GOT3 (cell line): ENCODE results near the gene BFSP1.

Source experiments
- DNase-seq: peaks from one replicate; lab custom pipeline; 2025; ENCODE audit warnings: mixed read lengths; lab: John Stamatoyannopoulos, UW

BFSP1 gene

GRCh38 chr20:17557675-17558006, 26.5 kb upstream of the BFSP1 start:
- no peak for DNase-seq

- DNase-seq, result no peak
Observed at GRCh38 chr20:17556837-17557674, 25.9 kb upstream of the BFSP1 start.

DNA sequence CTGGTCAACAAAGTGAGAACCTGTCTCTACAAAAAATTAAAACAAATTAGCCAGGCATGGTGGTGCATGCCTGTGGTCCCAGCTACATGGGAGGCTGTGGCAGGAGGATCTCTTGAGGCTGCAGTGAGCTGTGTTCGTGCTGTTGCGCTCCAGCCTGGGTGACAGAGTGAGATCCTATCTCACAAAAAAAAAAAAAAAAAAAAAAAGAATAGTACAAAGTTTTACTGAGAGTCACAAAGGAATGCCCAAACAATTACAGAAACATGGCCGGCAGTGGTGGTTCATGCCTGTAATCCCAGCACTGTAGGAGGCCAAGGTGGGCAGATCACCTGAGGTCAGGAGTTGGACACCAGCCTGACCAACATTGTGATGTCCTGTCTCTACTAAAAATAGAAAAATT, 23.9 kb upstream of the BFSP1 start:
- DNase-seq, result no peak

- DNase-seq, result no peak
Observed at GRCh38 chr20:17549131-17549530, 18.0 kb upstream of the BFSP1 start.

GRCh38 chr20:17545127-17545526, 13.9 kb upstream of the BFSP1 start:
- DNase-seq, result no peak

DNA sequence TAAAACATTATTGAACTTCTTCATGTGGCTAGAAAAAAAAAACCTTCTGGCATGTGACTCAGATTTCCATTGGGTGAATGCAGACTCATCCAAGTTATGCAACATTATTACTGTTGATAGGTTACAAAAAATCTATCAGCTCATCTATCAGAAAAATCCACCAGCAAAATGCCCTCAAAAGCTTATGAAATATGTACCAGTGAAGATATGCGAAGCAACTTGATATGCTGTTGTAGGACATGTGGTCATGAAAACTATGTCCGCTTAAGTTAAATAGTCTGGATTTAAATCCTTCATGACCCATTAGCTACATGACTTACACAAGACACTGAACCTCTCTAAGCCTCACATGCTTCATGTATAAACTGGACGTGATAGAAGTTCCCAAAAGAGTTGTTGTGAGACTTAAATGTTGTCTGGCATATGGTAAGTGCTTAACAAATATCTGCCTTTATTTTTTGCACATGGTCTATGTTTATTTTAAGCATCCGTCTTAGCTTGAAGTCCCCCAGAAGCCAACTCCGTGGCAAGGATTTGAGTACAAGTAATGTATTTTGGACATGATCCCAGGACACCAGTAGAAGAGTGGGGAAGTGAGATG, 12.5 kb upstream of the BFSP1 start:
- DNase-seq, result no peak

DNA sequence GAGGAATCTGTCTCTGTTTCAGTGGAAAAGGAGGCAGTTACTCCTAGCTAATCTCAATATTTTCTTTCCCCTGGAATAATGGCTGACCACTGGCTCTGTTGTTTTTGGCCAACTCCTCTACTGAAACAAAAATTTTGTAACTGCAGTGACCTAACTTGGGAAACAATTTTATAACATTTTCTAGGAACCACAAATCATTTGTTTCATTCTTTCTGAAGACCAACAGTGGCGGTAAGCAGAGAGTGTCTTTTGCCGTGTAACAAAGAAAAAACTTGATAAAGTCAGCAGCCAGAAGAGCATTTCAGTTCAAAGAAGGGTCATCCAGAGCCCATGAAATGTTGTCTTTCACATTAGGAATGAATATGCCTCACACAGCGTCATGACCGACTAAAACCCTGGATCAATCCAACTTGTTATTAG, 11.8 kb upstream of the BFSP1 start:
- DNase-seq, result no peak

GRCh38 chr20:17542481-17542880, 11.3 kb upstream of the BFSP1 start:
- DNase-seq, result no peak

- DNase-seq, result no peak
Observed at GRCh38 chr20:17541996-17542395, 10.8 kb upstream of the BFSP1 start.

DNA sequence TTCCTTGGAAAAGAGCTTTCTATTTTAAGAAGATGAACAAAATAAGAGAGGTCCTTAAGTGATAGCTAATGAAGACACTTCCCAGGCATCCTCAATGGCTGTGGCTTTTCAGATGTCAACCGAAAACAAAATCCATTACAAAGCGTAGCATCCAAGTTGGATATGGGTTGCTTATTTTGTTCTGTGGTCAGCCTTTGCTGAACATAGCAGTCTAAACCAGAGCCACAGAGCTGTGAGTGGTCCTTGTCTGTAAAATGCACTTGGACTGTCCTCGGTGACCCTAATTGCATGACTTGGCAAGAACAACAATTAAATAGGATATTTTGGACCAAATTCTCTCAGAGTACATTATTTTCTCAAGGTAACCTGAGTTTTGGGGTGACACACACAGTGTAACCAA, 10.4 kb upstream of the BFSP1 start:
- no peak for DNase-seq

DNA sequence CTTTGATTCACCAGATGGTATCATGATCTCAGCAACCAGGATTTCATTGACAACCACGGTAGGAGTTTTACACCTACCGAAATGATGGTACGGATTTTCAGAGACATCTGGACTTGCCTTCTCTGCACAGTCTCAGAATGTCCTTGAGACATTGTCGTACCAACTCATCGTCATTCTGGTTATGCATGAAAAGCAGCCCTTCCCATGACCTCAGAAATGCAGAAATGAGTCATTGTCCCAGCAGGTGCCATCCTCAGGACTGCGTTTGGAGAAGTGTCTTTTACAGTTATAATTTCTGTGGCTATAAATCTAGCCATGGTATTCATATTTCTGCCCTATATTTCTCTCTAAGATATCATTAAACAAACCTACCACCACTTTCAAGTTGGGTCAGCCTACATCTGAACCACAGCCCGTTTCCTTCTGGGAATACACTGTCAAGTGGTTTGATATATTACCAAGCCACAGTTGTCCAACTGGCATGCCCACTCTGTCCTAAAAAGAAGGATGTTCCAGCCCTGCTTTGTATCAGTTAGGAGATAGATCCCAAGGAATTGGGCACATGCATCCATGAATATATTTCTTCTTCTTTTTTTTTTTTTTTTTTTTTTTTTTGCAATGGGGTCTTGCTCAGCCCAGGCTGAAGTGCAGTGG, 7.5 kb upstream of the BFSP1 start:
- no peak for DNase-seq

GRCh38 chr20:17537959-17538358, 6.8 kb upstream of the BFSP1 start:
- no peak for DNase-seq

DNA sequence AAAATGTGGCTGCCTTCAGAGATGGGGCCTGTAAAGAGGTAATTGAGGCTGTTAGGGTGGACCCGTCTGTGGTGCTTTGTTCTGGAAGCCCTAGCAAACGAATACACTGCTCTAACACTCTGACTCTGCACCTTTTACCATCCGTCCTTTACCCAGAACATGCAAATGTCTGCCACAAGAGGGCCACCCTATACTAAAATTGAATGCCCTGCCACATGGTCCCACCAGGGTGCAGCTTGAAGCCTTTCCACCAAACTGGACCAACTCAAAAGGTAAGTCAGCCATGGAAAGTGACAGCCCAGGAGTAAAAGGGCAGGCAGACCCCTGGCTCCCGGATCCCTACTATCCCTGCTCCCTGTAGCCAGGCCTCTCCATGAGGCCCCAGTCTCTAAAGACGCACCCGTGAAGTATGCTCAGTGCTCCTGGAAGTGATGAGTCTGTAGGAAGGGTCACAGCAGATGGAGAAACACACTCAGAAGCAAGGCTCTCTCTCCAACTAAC, 5.8 kb upstream of the BFSP1 start:
- DNase-seq, result no peak

GRCh38 chr20:17534077-17534476, 2.9 kb upstream of the BFSP1 start:
- DNase-seq, result no peak

GRCh38 chr20:17533396-17533795, 2.2 kb upstream of the BFSP1 start:
- no peak for DNase-seq

- DNase-seq, result no peak
Observed at GRCh38 chr20:17531665-17532025, 466 bp upstream of the BFSP1 start.

DNA sequence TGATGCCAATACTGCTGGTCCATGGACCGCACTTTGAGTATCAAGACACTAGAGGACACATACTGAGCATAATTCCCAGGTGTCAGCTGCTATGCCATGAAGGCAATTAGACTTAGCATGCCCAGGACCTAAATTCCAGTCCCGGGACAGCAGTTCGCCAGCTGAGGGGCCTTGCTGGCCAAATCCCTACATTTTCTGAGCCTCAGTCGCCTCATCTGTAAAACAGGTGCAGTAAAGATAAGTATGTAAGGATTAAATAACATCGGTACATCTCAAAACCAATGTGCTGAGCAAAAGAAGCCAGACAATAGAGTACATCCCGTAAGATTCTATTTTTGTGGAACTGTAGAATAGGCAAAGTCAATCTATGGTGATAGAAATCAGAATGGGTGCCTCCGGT, 1.0 kb downstream of the BFSP1 start:
- DNase-seq, result no peak

DNA sequence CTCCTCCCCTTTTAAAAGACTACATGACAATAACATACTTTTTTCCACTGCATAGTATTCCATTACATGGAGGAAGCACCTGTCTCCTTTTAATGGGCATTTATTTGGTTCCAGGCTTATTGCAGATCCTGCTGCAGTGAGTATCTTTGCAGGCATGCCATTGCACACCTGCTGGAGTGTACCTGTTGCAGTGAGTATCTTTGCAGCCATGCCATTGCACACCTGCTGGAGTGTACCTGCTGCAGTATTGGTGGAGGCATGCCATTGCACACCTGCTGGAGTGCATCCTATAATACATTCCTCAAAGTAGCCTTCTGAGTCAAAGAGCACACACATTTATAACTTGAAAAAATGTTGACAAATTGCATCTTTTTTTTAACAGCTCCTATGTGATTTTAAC, 1.6 kb downstream of the BFSP1 start:
- DNase-seq, result no peak

DNA sequence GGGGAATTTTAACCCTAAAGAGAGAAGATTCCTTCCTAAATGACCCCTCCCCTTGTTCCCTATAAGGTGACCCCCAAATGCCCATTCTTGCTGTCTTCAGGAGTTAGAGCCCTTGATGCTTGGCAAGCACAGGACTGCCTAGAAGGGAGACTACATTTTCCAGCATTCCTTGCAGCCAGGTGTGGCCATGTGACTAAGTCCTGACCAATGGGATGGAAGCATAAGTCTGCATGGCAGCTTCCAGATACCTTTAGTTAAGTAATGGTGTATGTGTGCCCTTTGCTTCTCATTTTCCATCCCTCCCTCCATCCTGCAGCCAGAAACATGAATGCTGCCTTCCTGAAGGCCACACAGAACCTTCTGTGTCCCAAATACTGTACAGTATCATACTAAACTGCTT, 5.5 kb downstream of the BFSP1 start:
- no peak for DNase-seq

DNA sequence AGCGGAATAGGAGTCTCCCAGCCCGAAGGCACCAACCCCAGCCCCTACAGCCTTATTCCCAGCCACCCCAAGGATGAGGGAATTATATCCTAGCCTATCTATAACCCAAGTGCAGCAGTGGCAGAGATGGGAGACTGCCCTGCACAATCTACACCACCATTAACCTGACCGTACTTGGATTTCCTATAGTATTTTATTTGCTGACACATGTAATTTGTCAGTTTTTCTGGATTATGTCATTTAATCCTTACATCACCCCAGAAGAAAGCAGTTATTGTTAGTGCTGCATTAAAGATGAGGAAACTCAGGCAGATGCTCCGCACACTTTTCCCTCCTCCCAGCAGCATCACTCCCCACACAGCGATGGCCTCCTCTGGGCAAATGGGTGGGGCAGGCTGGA, 6.0 kb downstream of the BFSP1 start:
- no peak for DNase-seq

DNA sequence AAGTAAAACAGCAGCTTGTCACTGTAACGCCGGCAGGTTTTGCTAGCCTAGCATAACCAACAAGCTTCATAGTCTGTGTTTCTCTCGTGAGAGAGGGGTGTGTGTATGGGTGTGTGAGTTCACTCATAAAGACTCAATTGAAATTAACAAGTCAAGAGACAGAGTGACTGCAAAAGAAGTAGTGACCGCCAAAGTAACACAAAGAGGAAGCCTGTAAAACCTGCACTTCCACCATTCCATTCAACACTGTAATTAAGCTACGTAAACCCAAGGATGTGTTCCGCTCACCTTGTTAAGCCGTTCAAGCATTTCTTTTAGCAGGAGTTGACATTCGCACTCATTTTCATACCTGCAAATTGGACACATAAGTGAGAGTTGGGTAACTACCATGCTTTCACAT, 6.6 kb downstream of the BFSP1 start:
- DNase-seq, result no peak

- no peak for DNase-seq
Observed at GRCh38 chr20:17523326-17523725, 7.9 kb downstream of the BFSP1 start.

GRCh38 chr20:17522528-17522927, 8.7 kb downstream of the BFSP1 start:
- no peak for DNase-seq
